GM23248 (cell line): Measurements from ENCODE around the gene ABCC6. TPM values are rescaled to one million over a fixed set of nuclear protein-coding genes. Genes with fewer than 3 reads are reported as not detected.
"Not testable (repeated sequence)": the region's sequence is repeated elsewhere in the genome, so short reads cannot be mapped to it uniquely, and the experiment has no call there.

ENCODE experiments used
- DNase-seq: peaks from one replicate; pipeline ENCODE4 v3.0.0-alpha.2; 2015
- H2AFZ ChIP-seq: fragments of 200-600 bp; sonication (generic); 2 replicates; pipeline ENCODE4 v1.6.1; 2016; ENCODE audit warnings: antibody characterized with exemption
- H3F3A ChIP-seq: fragments of 200-600 bp; sonication (generic); 2 replicates; pipeline ENCODE4 v1.6.1; 2016; ENCODE audit warnings: mild to moderate bottlenecking, antibody characterized with exemption, mixed run types; ENCODE audit not compliant: insufficient read depth
- H3K27ac ChIP-seq: fragments of 200-600 bp; sonication (generic); 2 replicates; pipeline ENCODE4 v1.5.1; 2016; ENCODE audit warnings: mild to moderate bottlenecking
- H3K27me3 ChIP-seq: fragments of 200-600 bp; sonication (generic); replicated peaks from 2 replicates; pipeline ENCODE4 v1.6.1; 2016; ENCODE audit warnings: mild to moderate bottlenecking; ENCODE audit not compliant: insufficient read depth
- H3K36me3 ChIP-seq: fragments of 200-600 bp; sonication (generic); 2 replicates; pipeline ENCODE4 v1.6.1; 2016; ENCODE audit warnings: low read depth, mild to moderate bottlenecking
- H3K4me1 ChIP-seq: fragments of 200-600 bp; sonication (generic); 2 replicates; pipeline ENCODE4 v1.6.1; 2016; ENCODE audit warnings: mild to moderate bottlenecking; ENCODE audit not compliant: insufficient read depth
- H3K4me2 ChIP-seq: fragments of 200-600 bp; sonication (generic); one replicate; pipeline ENCODE4 v1.6.1; 2016; ENCODE audit warnings: mild to moderate bottlenecking; ENCODE audit not compliant: unreplicated experiment
- H3K4me3 ChIP-seq: fragments of 200-600 bp; sonication (generic); 2 replicates; pipeline ENCODE4 v1.5.1; 2016; ENCODE audit warnings: mild to moderate bottlenecking
- H3K79me2 ChIP-seq: fragments of 200-600 bp; sonication (generic); 2 replicates; pipeline ENCODE4 v1.6.1; 2016; ENCODE audit warnings: mild to moderate bottlenecking; ENCODE audit not compliant: insufficient read depth
- H3K9ac ChIP-seq: fragments of 200-600 bp; sonication (generic); 2 replicates; pipeline ENCODE4 v1.6.1; 2016; ENCODE audit warnings: mild to moderate bottlenecking
- H3K9me2 ChIP-seq: fragments of 200-600 bp; sonication (generic); 2 replicates; pipeline ENCODE4 v1.6.1; 2016; ENCODE audit warnings: mixed run types, mild to moderate bottlenecking, moderate library complexity; ENCODE audit not compliant: insufficient read depth
- H3K9me3 ChIP-seq: fragments of 200-600 bp; sonication (generic); one replicate; pipeline ENCODE4 v1.6.1; 2017; ENCODE audit warnings: low read depth
- H4K20me1 ChIP-seq: fragments of 200-600 bp; sonication (generic); 2 replicates; pipeline ENCODE4 v1.6.0; 2016; ENCODE audit not compliant: insufficient read depth
- EZH2 ChIP-seq: fragments of 200-600 bp; sonication (generic); IDR thresholded peaks from 2 replicates; pipeline ENCODE4 v1.6.1; 2018; ENCODE audit warnings: antibody characterized with exemption, mild to moderate bottlenecking; ENCODE audit not compliant: insufficient read depth, poor library complexity, severe bottlenecking
- EZH2phosphoT487 ChIP-seq: fragments of 200-600 bp; sonication (generic); IDR thresholded peaks from 2 replicates; pipeline ENCODE4 v1.6.1; 2018; ENCODE audit warnings: antibody characterized with exemption, moderate library complexity, mild to moderate bottlenecking, low read depth; ENCODE audit not compliant: insufficient read depth
- WGBS, 2 experiments: methylation state at CpG; one replicate each; pipeline ENCODE4 v1.1.6; 2015 to 2017; ENCODE audit warnings: low lambda C conversion rate in 2 of 2, low coverage in 1 of 2; ENCODE audit errors: missing lambda C conversion rate in 2 of 2; 5-methylcytosine and 5-hydroxymethylcytosine counted together
- in situ Hi-C: fragments of 300-500 bp; cut with MboI; formaldehyde crosslinking; loops from 2 replicates; pipeline ENCODE4 v1.15.0; 2020
- polyA plus RNA-seq: library from polyadenylated mRNA; unstranded; fragments of >200 nt; fragmentation: Nextera tagmentation; extraction: Ambion mirVana; gene quantifications from 2 replicates; pipeline ENCODE4 v1.2.1, GENCODE V29; 2016
- total RNA-seq: library from RNA; depleted of rRNA; stranded (reverse); fragments of >200 nt; shearing (Covaris generic); gene quantifications from 2 replicates; pipeline ENCODE4 v1.2.3, GENCODE V29; 2014

Gene ABCC6
- total and polyA plus RNA-seq, 2 experiments from 2014 or later, result 0.24 TPM; not detected in 1

DNA sequence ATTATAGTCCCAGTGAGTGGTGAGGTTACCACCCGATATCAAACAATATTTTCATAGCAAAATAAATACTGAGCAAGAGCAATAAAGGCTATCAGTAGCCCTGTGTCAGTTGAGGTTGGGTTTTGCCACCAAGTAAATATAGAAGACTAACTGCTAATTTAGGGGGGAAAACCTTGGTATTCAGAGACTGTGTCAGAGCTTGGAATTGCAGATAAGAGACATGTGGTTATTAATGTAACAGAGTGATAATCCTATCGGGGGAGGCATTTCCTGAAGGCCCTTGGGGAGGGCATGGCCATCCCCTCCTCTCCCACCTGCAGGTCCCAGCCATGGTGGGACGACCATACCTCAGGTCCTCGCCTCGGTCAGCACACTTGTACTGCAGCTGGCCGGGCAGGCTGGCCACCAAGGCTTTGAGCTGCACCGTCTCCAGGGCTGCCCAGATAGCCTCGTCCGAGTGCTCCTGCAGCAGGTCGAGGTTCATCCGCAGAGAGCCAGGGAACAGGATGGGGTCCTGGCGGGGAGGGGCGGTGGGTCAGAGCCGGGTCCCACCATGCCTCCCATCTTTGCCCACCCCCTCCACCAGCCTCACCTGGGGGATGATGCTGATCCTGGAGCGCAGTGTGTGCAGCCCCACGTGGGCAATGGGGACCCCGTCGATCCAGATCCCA, 68.9 kb downstream of the ABCC6 start:
- no peaks in the 10 kb centered on the region for H3K4me1 ChIP-seq
- H3K4me2 ChIP-seq, result no peak overlapping the region
- no peaks in the 10 kb centered on the region for H3K79me2 ChIP-seq
- TF ChIP-seq EZH2phosphoT487 (no peak), EZH2 (no peak)
- in situ Hi-C loops, result no loop called here
- H3K9me3 ChIP-seq, result no peaks in the 10 kb centered on the region
- no peaks in the 10 kb centered on the region for H3K36me3 ChIP-seq
- no peak overlapping the region for H3K9ac ChIP-seq
- H3K27me3 ChIP-seq, result no peaks in the 10 kb centered on the region
- H3K27ac ChIP-seq, result no peak overlapping the region
- H4K20me1 ChIP-seq, result no peaks in the 10 kb centered on the region
- no peak overlapping the region for H3K4me3 ChIP-seq
- no peaks in the 10 kb centered on the region for H3F3A ChIP-seq
- H2AFZ ChIP-seq, result no peak overlapping the region
- no peaks in the 10 kb centered on the region for H3K9me2 ChIP-seq
- no peak for DNase-seq
- WGBS, 2 experiments, result 86 to 88% methylated on average over 15 to 17 of the region's 18 CpGs

DNA sequence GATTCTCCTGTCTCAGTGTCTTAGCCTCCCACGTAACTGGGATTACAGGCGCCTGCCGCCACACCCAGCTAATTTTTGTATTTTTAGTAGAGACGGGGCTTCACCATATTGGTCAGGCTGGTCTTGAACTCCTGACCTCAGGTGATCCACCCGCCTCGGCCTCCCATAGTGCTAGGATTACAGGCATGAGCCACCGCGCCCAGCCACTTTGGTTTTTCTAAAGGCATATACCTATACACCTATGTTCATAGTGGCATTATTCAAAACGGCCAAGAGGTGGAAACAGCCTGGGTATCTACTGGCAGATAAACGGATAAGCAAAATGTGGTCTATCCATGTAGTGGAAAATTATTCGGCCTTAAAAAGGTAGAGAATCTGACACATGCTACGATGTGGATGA, 70.3 kb downstream of the ABCC6 start:
- H3K36me3 ChIP-seq, H2AFZ ChIP-seq, H3K9me3 ChIP-seq, H3K4me1 ChIP-seq, H3K9ac ChIP-seq, H3K27me3 ChIP-seq, H3K4me2 ChIP-seq, in situ Hi-C loops, DNase-seq, H3K79me2 ChIP-seq, H3K4me3 ChIP-seq, H4K20me1 ChIP-seq, H3K9me2 ChIP-seq, H3K27ac ChIP-seq, H3F3A ChIP-seq: not testable (repeated sequence)
- WGBS, 2 experiments, result 91 to 92% methylated on average over 12 of the region's 12 CpGs

DNA sequence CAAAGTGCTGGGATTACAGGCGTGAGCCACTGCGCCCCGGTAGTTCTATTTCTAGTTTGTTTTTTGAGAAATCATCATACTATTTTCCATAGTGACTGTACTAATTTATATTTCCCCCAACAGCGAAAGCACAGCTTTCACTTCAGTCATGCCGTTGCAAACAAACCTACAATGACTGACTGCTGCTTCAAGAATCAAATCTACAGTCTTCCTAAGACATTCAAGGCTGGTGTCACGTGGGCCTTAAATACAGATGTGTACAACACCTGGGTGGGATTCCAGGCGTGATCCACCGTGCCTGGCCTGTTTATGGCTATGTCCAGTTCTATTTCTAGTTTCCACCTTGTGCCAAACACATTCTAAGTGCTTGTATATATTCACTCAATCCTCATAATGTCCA, 72.0 kb downstream of the ABCC6 start:
- Histone ChIP-seq H3F3A (no peaks in the 10 kb centered on the region), H3K9me2 (no peaks in the 10 kb centered on the region), H4K20me1 (no peaks in the 10 kb centered on the region), H3K9ac (no peak overlapping the region), H3K27ac (no peak overlapping the region), H2AFZ (no peak overlapping the region), H3K27me3 (no peaks in the 10 kb centered on the region), H3K36me3 (no peaks in the 10 kb centered on the region), H3K4me1 (no peaks in the 10 kb centered on the region), H3K4me3 (no peak overlapping the region), H3K79me2 (no peaks in the 10 kb centered on the region), H3K9me3 (no peaks in the 10 kb centered on the region), H3K4me2 (no peak overlapping the region)
- in situ Hi-C loops, result no loop called here
- 94% methylated on average over 8 of the region's 8 CpGs for WGBS, 2 experiments
- peak; percentile 17 for DNase-seq
- no peak for TF ChIP-seq EZH2
- no peak for TF ChIP-seq EZH2phosphoT487

DNA sequence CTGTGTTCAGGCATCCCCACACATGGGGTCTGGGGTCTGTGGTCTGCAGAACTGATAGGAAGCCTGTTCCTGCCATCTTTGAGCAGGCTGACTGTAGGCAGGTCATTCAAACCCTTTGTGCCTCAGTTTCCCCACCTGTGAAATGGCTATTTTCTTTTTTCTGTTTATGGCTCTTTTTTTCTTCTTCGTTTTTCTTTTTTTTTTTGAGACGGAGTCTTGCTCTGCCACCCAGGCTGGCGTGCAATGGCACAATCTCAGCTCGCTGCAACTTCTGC, 72.5 kb downstream of the ABCC6 start:
- H3K36me3 ChIP-seq, result 0 out of 2 replicates have a peak, but pooled peaks cover 4% of the 10 kb centered on the region
- H3K9ac ChIP-seq, result no peak overlapping the region
- H2AFZ ChIP-seq, result no peak overlapping the region
- no peaks in the 10 kb centered on the region for H3K9me3 ChIP-seq
- DNase-seq, result no peak
- no peak overlapping the region for H3K4me3 ChIP-seq
- in situ Hi-C loops, result no loop called here
- no peaks in the 10 kb centered on the region for H3K9me2 ChIP-seq
- H3K4me2 ChIP-seq, result no peak overlapping the region
- no peaks in the 10 kb centered on the region for H4K20me1 ChIP-seq
- TF ChIP-seq EZH2, result no peak
- no peak for TF ChIP-seq EZH2phosphoT487
- no peaks in the 10 kb centered on the region for H3K79me2 ChIP-seq
- no peaks in the 10 kb centered on the region for H3K27me3 ChIP-seq
- WGBS, 2 experiments, result 81 to 93% methylated on average over 4 of the region's 4 CpGs
- no peaks in the 10 kb centered on the region for H3K4me1 ChIP-seq
- H3K27ac ChIP-seq, result no peak overlapping the region
- H3F3A ChIP-seq, result no peaks in the 10 kb centered on the region
